ENCODE measurements around the gene BRD2. TPM values are rescaled to one million over a fixed set of nuclear protein-coding genes. Genes with fewer than 3 reads are reported as not detected.
A peak's percentile ranks its signal among the peaks of the same experiment; 100 is the strongest.

The BRD2 gene
- total RNA-seq, 2 experiments from 2014 or later: 219 to 235 TPM

GRCh38 chr6:32976334-32977069 lies 8.1 kb downstream of the BRD2 start:
- intact Hi-C loops (cut with micrococcal nuclease): no loop called here
- ChIA-PET CTCF (interaction anchor here (1.3 to 17.0 kb wide), 8 partner anchors 9 to 137 kb away, joined by 3 to 364 read pairs (median 6); partner anchors contain the start of genes BRD2, HLA-DMA and HLA-DMB), POLR2A (interaction anchor here (0.7 to 30.4 kb wide), 8 partner anchors 1 to 137 kb away, joined by 3 to 852 read pairs (median 146); partner anchors contain the start of genes BRD2, HLA-DMA, HLA-DMB and PSMB8)
- H3K4me1 Mint-ChIP-seq (ENCODE audit: low read depth): peaks cover 44% of the 10 kb centered on the region
- peak overlapping the region; percentile 99 for H3K27ac Mint-ChIP-seq
- DNase-seq (no peak), ATAC-seq (no peak)
- no peaks in the 10 kb centered on the region for H3K9me3 Mint-ChIP-seq
- H3K27me3 Mint-ChIP-seq: no peaks in the 10 kb centered on the region
- H3K36me3 Mint-ChIP-seq (ENCODE audit: low read depth): peaks cover 97% of the 10 kb centered on the region
- peak overlapping the region; percentile 95 for H3K4me3 Mint-ChIP-seq
- TF ChIP-seq CTCF (IDR thresholded peaks at IDR 0.05): no peak

- Mint-ChIP-seq H3K27ac (peak overlapping the region; percentile 49), H3K9me3 (no peaks in the 10 kb centered on the region), H3K36me3 (ENCODE audit: low read depth) (peaks cover 94% of the 10 kb centered on the region), H3K4me1 (ENCODE audit: low read depth) (peaks cover 44% of the 10 kb centered on the region), H3K27me3 (no peaks in the 10 kb centered on the region), H3K4me3 (peak overlapping the region; percentile 14)
- POLR2A ChIA-PET: interaction anchor here (1.1 to 25.7 kb wide), 7 partner anchors 11 to 133 kb away, joined by 3 to 852 read pairs (median 6); partner anchors contain the start of genes BRD2, HLA-DMA, HLA-DMB and PSMB8
- intact Hi-C loops (cut with micrococcal nuclease): no loop called here
- CTCF ChIA-PET: interaction anchor here (1.2 to 17.0 kb wide), 6 partner anchors 8 to 110 kb away, joined by 3 to 364 read pairs (median 64); partner anchors contain the start of genes BRD2, HLA-DMA and HLA-DMB
- TF ChIP-seq CTCF (IDR thresholded peaks at IDR 0.05): no peak
- no peak for DNase-seq
- no peak for ATAC-seq
These were observed 9.0 kb downstream of the BRD2 start for GRCh38 chr6:32977272-32977952.

DNA sequence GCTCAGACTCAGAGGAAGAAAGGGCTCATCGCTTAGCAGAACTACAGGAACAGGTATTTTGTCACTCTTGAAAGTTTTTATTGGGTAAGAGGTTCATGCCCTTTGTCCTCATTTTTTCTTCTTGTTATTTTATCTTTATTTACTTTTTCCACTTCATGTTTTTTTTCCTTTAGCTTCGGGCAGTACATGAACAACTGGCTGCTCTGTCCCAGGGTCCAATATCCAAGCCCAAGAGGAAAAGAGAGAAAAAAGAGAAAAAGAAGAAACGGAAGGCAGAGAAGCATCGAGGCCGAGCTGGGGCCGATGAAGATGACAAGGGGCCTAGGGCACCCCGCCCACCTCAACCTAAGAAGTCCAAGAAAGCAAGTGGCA lies 9.5 kb downstream of the BRD2 start:
- Mint-ChIP-seq H3K27me3 (no peaks in the 10 kb centered on the region), H3K4me3 (no peak overlapping the region), H3K27ac (peak overlapping the region; percentile 25), H3K9me3 (no peaks in the 10 kb centered on the region), H3K36me3 (ENCODE audit: low read depth) (peaks cover 90% of the 10 kb centered on the region), H3K4me1 (ENCODE audit: low read depth) (peaks cover 44% of the 10 kb centered on the region)
- intact Hi-C loops (cut with micrococcal nuclease): no loop called here
- DNase-seq: no peak
- ChIA-PET CTCF (interaction anchor here (1.2 to 17.0 kb wide), 6 partner anchors 7 to 110 kb away, joined by 3 to 364 read pairs (median 64); partner anchors contain the start of genes BRD2, HLA-DMA and HLA-DMB), POLR2A (interaction anchor here (0.6 to 25.7 kb wide), 8 partner anchors 11 to 220 kb away, joined by 3 to 852 read pairs (median 6); partner anchors contain the start of genes BRD2, HLA-DMA, HLA-DMB and PSMB8)
- no peak for TF ChIP-seq CTCF (IDR thresholded peaks at IDR 0.05)
- no peak for ATAC-seq

- no peak for ATAC-seq
- no peak overlapping the region for H3K4me3 Mint-ChIP-seq
- DNase-seq: no peak
- no peaks in the 10 kb centered on the region for H3K9me3 Mint-ChIP-seq
- H3K27ac Mint-ChIP-seq: peak overlapping the region; percentile 18
- TF ChIP-seq CTCF (IDR thresholded peaks at IDR 0.05): no peak
- POLR2A ChIA-PET: interaction anchor here (0.6 to 25.7 kb wide), 15 partner anchors 9 to 592 kb away, joined by 3 to 852 read pairs (median 6); partner anchors contain the start of genes BRD2, HLA-DMA, HLA-DMB and PSMB8
- intact Hi-C loops (cut with micrococcal nuclease): no loop called here
- CTCF ChIA-PET: interaction anchor here (1.1 to 17.0 kb wide), 5 partner anchors 27 to 142 kb away, joined by 3 to 364 read pairs (median 10); partner anchors contain the start of genes HLA-DMA, HLA-DMB and TAP2
- peaks cover 71% of the 10 kb centered on the region for H3K36me3 Mint-ChIP-seq (ENCODE audit: low read depth)
- no peaks in the 10 kb centered on the region for H3K27me3 Mint-ChIP-seq
- H3K4me1 Mint-ChIP-seq (ENCODE audit: low read depth): peaks cover 52% of the 10 kb centered on the region
These were observed 11.5 kb downstream of the BRD2 start for GRCh38 chr6:32979720-32980487.
